ENCODE results near the gene BRD1.

DNA sequence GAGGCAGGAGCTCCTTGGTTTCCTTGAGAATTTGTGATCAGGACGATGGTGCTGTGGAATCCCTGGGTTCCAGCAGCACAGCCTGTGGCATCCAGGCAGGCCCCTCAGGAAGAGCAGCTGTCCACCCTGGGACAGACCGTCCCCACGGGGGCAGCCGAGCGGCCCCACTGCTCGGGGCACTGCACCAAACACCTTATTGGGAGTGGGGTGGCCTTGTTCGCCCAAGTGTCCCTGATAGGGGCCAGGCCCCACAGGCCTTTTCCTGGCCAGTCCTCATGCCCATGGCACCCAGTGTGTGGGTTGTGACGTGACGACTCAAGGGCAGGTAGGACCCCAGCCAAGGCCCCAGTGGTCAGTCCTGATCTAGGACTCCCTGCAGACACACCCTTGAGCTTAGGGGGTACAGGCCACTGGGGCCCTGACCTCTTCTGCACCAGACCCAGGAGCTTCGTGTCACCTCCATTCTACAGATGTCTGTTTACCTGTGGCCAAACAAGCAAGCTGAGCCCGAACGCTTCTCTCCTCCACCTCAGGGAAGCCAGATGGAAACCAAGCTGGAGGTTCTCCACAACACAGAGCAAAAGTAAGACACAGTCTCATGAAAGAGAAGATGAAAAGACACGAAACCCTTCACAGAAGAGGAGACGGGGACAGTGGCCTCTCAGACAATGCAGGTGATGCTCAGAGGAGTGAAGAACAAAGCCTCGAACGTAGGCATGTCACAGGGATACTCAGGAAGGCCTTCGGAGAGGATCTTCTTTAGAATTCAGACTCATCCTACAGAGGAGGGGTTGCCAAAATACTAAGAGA lies 1.6 kb upstream of the BRD1 start:
- TF ChIP-seq POLR2AphosphoS5 (IDR thresholded peaks at IDR 0.05; ENCODE audit: low read depth, low read length) (no peak), POLR2A (IDR thresholded peaks at IDR 0.05; ENCODE audit: low read depth, low read length) (no peak), TAF1 (IDR thresholded peaks at IDR 0.05; ENCODE audit: low read depth, low read length) (no peak), PAX5 (IDR thresholded peaks at IDR 0.05; ENCODE audit: insufficient read depth, low read length, severe bottlenecking) (no peak), POU2F2 (IDR thresholded peaks at IDR 0.05; ENCODE audit: low read depth, low read length) (no peak), SPI1 (IDR thresholded peaks at IDR 0.05; ENCODE audit: low read depth, low read length) (no peak)
